ENCODE measurements around the gene FAM240A.

GRCh38 chr3:46571684-46572083 lies 40.6 kb upstream of the FAM240A start:
- no peak for TF ChIP-seq CTCF (conservative IDR thresholded peaks at IDR 0.05)
- no peak for TF ChIP-seq EZH2 (IDR thresholded peaks at IDR 0.05; ENCODE audit: low read depth)
